ENCODE results near the gene CHM. TPM values are rescaled to one million over a fixed set of nuclear protein-coding genes. Genes with fewer than 3 reads are reported as not detected.

CHM gene
- total and polyA plus RNA-seq, 2 donors from 2014 or later, result 11.8 to 30.0 TPM

DNA sequence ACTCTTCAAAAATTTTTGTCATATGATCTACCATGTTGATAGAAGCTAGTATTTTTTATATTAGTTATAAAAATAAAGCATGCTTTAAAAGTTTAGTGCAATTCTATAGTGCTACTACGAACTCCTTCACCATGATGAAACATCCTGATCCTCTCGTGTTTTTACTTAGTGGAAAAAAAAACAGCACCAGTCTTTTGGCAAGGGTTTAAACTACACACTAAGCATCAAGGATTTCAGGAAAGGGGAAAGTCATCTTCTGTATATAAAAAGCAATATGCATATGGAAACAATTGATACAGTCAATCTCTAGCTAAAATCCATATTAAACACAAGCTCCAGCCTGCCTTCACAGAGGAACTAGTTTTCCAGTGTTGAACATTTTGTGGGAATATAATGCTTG, 18.7 kb downstream of the CHM start:
- H3K9me3 ChIP-seq (ENCODE audit: control insufficient read depth in 2 of 3, insufficient read depth in 1 of 3, low read length in 3 of 3), result no peaks in the 10 kb centered on the region
- no peak overlapping the region for H3K9ac ChIP-seq (ENCODE audit: low read length in 3 of 3)
- no peak overlapping the region for H3K27ac ChIP-seq (ENCODE audit: low read depth in 2 of 2, low read length in 2 of 2)
- DNase-seq (no peak), FAIRE-seq (no peak)
- H3K36me3 ChIP-seq (ENCODE audit: control insufficient read depth in 2 of 3, insufficient read depth in 3 of 3, low read length in 3 of 3), result no peaks in the 10 kb centered on the region
- intact Hi-C loops (cut with DNase I), result no loop called here
- H3K4me1 ChIP-seq (ENCODE audit: control insufficient read depth in 2 of 3, insufficient read depth in 2 of 3, low read depth in 1 of 3, low read length in 3 of 3), result no peaks in the 10 kb centered on the region
- no peaks in the 10 kb centered on the region for H3K27me3 ChIP-seq (ENCODE audit: control insufficient read depth, insufficient read depth, low read length)
- H3K4me3 ChIP-seq (ENCODE audit: low read length in 3 of 3), result no peak overlapping the region
- TF ChIP-seq, protein P1, sequence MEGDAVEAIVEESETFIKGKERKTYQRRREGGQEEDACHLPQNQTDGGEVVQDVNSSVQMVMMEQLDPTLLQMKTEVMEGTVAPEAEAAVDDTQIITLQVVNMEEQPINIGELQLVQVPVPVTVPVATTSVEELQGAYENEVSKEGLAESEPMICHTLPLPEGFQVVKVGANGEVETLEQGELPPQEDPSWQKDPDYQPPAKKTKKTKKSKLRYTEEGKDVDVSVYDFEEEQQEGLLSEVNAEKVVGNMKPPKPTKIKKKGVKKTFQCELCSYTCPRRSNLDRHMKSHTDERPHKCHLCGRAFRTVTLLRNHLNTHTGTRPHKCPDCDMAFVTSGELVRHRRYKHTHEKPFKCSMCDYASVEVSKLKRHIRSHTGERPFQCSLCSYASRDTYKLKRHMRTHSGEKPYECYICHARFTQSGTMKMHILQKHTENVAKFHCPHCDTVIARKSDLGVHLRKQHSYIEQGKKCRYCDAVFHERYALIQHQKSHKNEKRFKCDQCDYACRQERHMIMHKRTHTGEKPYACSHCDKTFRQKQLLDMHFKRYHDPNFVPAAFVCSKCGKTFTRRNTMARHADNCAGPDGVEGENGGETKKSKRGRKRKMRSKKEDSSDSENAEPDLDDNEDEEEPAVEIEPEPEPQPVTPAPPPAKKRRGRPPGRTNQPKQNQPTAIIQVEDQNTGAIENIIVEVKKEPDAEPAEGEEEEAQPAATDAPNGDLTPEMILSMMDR (IDR thresholded peaks at IDR 0.05; ENCODE audit: borderline replicate concordance, extremely low read depth, insufficient read depth), result no peak

DNA sequence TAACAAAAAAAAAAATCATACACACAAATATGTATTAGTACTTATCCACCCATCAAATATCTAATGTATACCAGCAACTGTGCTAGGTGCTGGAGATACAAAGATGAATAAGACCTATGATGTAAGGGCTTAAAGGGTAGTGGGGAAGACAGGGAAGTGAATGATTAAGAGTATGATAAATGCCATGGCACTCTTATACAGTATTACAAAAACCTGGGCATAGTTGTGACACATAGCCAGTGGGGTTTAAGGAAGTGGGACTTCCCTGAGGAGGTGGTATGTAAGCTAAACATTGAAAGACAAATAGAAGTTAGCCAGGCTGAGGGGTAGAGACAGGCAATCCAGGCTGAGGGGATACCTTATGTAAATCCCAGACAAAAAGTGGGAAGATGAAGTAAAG, 23.5 kb downstream of the CHM start:
- no peak overlapping the region for H3K9ac ChIP-seq (ENCODE audit: low read length in 3 of 3)
- H3K4me3 ChIP-seq (ENCODE audit: low read length in 3 of 3), result no peak overlapping the region
- FAIRE-seq (no peak), DNase-seq (no peak)
- H3K36me3 ChIP-seq (ENCODE audit: control insufficient read depth in 2 of 3, insufficient read depth in 3 of 3, low read length in 3 of 3), result no peaks in the 10 kb centered on the region
- TF ChIP-seq, protein P1 (IDR thresholded peaks at IDR 0.05; ENCODE audit: borderline replicate concordance, extremely low read depth, insufficient read depth), result no peak
- intact Hi-C loops (cut with DNase I), result no loop called here
- no peaks in the 10 kb centered on the region for H3K27me3 ChIP-seq (ENCODE audit: control insufficient read depth, insufficient read depth, low read length)
- no peaks in the 10 kb centered on the region for H3K4me1 ChIP-seq (ENCODE audit: control insufficient read depth in 2 of 3, insufficient read depth in 2 of 3, low read depth in 1 of 3, low read length in 3 of 3)
- H3K27ac ChIP-seq (ENCODE audit: low read depth in 2 of 2, low read length in 2 of 2), result no peak overlapping the region
- no peaks in the 10 kb centered on the region for H3K9me3 ChIP-seq (ENCODE audit: control insufficient read depth in 2 of 3, insufficient read depth in 1 of 3, low read length in 3 of 3)

DNA sequence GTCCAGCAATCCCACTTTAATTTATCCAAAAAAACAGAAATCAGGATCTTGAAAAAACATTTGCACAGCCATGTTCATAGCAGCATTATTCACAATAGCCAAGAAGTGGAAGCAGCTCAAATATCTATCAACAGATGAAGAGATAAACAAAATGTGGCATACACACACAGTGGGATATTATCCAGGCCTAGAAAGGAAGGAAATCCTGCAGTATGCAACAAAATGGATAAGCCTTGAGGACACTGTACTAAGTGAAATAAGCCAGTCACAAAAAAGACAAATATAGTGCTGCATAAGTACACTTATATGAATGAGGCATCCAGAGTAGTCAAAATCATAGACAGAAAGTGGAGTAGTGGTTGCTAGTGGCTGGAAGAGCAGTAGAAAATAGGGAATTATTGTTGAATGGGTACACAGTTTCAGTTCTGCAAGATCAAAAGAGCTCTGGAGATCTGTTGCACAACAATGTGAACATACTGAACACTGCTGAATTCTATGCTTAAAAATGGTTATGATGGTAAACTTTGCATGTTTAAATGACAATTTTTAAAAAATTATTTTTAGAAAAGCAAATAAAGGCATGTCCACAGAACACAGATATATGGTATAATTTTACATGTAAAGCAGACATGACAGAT, 25.6 kb downstream of the CHM start:
- no peak overlapping the region for H3K9ac ChIP-seq (ENCODE audit: low read length in 3 of 3)

More for the DNA sequence above, 25.6 kb downstream of the CHM start:
- Histone ChIP-seq H3K4me3 (ENCODE audit: low read length in 3 of 3) (no peak overlapping the region), H3K27ac (ENCODE audit: low read depth in 2 of 2, low read length in 2 of 2) (no peak overlapping the region), H3K27me3 (ENCODE audit: control insufficient read depth, insufficient read depth, low read length) (no peaks in the 10 kb centered on the region), H3K4me1 (ENCODE audit: control insufficient read depth in 2 of 3, insufficient read depth in 2 of 3, low read depth in 1 of 3, low read length in 3 of 3) (no peaks in the 10 kb centered on the region), H3K36me3 (ENCODE audit: control insufficient read depth in 2 of 3, insufficient read depth in 3 of 3, low read length in 3 of 3) (no peaks in the 10 kb centered on the region), H3K9me3 (ENCODE audit: control insufficient read depth in 2 of 3, insufficient read depth in 1 of 3, low read length in 3 of 3) (no peaks in the 10 kb centered on the region)
- TF ChIP-seq, protein P1 (IDR thresholded peaks at IDR 0.05; ENCODE audit: borderline replicate concordance, extremely low read depth, insufficient read depth), result no peak
- peak; percentile 21 for FAIRE-seq
- DNase-seq, result no peak
- intact Hi-C loops (cut with DNase I), result no loop called here

All from kidney (tissue), 14 donors.